Measurements from ENCODE around the gene ARL15. TPM values are rescaled to one million over a fixed set of nuclear protein-coding genes. Genes with fewer than 3 reads are reported as not detected.

Gene ARL15
- total RNA-seq: 7.4 and 10.1 TPM in 2 replicates

DNA sequence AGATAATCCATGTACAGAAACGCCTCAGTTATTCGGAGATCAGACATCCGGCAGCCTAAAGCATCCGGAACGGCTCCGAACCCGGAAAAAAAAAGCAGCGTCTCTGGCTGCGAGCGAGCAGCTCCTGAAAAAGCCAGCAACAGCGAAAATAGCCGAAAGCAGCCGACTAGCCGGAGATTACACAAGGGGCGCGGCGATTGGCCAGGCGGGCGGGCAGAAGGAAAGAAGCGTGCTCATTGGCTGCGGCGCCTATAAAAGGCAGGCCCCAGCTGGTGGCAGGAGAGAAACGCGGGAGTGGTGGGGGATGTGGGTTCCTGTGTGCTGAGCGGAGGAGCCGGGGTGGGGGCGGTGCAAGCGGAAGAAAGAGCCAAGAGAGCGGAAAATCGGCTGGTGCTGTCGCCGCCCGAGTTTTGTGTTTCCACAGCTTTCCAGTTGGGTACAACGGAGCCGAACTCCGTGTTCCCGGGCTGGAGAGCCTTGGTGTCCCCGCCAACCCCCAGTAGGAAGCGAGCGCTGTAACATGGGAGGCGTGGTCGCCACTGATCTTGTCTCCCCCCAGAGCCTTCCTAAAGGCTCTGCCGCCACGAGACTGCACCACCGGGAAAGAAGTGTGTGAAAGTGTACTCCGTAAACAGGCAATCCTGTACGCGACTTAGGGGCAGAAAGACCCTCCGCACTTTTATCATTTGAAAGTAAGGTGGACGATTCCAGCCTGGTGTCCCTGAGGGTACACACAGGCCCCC, at the start of gene ARL15:
Gene ARL15 (minus strand): TSS at position 141 of the 743 bp plus-strand sequence.

Other genes starting within 250 kb of the ARL15 start
- not detected in 2 replicates for gene HSPB3, start 145.1 kb upstream of the ARL15 start, total RNA-seq
- gene SNX18, start 207.2 kb upstream of the ARL15 start, total RNA-seq: 17.0 and 17.3 TPM in 2 replicates

Measured in mammary microvascular endothelial cell (primary cell).